DMS79 (cell line): ENCODE data around the gene HAPSTR1.

Experiments
- DNase-seq: peaks from one replicate; lab custom pipeline; 2025; lab: John Stamatoyannopoulos, UW

HAPSTR1 gene

DNA sequence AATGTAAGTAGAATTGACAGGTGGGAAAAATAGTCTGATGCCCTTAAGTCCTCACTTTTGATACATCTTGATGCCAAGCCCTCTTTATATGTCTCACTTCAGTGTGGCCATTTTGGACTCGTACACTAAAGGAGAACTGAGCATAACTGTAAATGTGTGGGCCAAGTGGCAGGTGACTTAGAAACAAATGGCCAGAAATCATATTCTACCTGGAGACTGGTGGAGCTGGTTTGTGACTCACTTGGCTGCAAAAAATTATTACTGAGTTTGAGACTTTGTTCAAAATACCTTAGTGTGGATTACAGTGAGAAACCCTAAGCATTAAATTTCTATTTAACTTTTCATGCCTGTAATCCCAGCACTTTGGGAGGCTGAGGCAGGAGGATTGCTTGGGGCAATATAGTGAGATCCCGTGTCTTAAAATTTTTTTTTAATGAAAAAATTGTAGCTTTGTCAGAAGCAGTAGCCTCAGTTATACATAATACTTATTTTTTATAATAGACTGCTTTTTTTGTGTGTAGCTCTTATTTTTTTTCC lies 5.0 kb downstream of the HAPSTR1 start:
- no peak for DNase-seq

DNA sequence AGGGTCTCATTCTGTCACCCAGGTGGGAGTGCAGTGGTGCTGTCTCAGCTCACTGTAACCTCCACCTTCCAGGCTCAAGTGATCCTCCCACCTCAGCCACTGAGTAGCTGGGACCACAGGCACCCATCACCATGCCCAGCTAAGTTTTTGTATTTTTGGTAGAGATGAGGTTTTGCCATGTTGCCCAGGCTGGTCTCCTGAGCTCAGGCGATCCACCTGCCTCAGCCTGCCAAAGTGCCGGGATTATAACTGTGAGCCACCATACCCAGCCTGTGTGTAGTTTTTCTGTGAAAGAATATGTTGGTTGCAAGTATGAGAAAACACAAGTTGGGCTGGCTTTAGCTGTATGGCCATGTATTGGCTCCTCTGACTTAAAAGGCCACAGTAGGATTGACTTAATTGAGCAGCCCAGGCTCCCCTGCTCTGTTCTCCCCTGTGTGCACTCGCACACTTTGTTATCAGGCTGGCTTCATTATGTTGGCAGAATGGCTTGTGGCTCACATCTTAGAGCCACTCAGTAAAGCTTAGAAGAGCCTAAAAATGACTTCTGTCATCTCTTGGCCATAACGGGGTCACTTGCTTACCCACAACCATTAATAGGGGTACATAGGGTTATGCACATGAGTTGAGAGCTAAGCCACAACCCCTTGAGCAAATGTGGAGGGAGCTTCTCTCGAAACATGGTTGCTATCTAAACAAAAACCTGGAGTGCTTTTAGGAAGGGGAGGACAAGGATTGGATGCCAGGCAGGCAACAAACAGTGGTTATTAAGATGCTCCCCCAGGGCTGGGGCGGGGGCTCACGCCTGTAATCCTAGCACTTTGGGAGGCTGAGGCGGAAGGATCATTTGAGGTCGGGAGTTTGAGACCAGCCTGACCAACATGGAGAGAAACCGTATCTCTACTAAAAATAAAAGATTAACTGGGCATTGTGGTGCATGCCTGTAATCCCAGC lies 6.1 kb downstream of the HAPSTR1 start:
- no peak for DNase-seq

DNA sequence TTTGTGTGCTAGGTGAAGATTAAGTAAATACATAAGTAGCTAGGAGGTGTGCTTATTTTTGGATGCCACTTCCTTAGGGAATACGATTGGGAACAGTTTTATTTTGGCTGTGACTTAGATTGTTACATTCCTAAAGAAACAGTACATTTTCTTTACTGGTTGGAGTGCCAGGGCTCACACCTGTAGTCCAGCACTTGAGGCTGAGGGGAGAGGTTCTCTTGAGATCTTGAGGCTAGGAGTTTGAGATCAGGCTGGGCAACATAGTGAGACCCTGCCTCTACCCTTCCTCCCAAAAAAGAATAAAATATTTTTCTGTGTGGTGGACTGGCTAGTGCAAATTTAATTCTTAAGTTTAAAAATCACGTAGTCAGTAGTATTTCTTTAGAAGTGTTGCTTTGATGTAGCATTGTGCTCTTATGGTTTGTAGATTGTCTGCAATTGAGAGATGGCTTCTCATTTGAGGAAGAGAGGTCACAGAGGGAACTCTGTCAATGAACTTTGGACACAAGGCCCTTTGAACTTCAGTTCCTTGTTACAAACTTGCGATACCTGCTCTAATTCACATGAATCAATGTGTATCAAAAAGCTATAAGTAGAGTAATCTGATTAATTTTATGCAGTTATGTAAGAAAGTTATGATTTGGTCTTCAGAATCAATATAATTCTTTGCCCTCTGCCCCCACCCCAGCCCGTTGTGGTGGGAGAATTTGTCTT lies 7.1 kb downstream of the HAPSTR1 start:
- no peak for DNase-seq

DNA sequence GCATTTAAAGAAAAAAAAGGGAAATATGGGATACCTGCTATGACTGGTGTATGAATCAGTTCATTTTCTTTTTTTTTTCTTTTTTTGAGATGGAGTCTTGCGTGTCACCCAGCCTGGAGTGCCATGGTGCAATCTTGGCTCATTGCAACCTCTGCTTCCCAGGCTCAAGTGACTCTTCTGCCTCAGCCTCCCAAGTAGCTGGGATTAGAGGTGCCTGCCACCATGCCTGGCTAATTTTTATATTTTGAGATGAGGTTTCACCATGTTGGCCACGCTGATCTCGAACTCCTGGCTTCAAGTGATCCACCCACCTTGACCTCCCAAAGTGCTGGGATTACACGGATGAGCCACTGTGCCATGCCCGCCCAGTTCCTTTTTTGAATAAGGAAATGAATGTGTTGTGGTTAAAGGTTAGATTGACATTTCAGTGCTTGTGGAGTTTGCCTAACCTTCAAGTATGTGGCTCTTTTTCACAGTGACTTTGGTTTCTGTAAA lies 7.7 kb downstream of the HAPSTR1 start:
- DNase-seq = no peak

GRCh38 chr16:9102379-9102778 lies 10.9 kb downstream of the HAPSTR1 start:
- DNase-seq = no peak

DNA sequence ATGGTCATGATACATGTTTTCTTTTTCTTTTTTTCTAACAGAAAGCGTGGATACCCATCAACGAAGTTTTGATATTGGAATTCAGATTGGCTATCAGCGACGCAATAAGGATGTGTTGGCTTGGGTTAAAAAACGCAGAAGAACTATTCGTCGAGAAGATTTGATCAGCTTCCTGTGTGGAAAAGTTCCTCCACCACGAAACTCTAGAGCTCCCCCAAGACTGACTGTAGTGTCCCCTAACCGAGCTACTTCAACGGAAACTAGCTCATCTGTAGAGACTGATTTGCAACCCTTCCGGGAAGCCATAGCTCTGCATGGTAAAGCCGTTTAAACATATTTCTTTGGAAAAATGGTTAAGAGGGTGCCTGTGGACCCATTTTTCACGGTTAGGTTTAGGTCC lies 11.5 kb downstream of the HAPSTR1 start:
- DNase-seq = no peak

- no peak for DNase-seq
Measured at GRCh38 chr16:9103546-9103945, 12.1 kb downstream of the HAPSTR1 start.

DNA sequence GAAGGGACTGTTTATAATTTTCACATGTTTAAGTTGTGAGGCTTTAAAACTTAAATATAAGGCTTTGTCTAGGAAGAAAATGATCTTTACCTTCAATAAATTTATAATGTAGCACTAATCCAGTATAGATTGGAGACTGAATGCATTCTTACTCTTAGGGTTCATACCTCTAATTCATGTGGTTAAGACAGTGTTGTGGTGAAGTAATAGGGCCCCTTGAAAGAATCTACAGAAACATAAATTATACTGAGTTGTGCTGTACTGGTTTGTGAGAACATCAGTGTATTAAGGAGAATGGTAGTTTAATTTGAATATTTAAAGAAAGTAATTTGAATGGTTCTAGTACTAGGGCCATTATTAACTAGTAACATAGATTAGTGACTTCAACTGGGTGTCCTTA lies 13.7 kb downstream of the HAPSTR1 start:
- no peak for DNase-seq

GRCh38 chr16:9107025-9107970 lies 15.9 kb downstream of the HAPSTR1 start:
- DNase-seq = no peak

GRCh38 chr16:9109255-9109654 lies 17.8 kb downstream of the HAPSTR1 start:
- no peak for DNase-seq

DNA sequence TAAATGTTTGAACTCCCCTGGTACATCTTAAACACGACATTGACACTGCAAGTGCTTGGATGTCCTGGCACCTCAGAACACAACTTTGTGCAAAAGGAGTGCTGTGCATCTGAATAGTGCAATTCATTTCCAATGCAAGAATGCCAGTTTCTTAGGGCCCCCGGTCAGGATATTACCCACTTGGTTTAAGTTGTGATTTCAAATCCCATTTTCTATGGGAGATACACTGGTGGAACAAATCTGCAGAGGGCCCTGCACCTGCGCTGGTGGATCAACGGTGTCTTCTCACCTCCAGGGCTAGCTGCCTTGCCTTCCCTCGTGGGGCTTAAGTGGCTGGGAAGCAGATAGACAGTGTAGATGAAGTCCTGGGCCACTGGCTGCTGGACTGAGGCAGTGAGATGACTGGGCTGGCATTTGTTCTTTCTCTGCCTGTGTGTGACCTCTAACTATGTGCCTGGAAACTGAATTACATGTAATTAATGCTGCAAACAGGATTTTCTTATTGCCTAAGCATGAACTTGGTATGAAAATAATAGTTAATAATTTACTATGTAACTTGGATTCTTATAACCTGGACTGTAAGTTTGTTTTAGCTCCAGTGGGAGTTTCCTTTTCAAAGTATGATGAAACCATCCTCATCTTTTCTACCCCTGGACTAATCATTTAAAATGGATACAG lies 20.9 kb downstream of the HAPSTR1 start:
- no peak for DNase-seq

GRCh38 chr16:9112844-9113186 lies 21.4 kb downstream of the HAPSTR1 start:
- no peak for DNase-seq

DNA sequence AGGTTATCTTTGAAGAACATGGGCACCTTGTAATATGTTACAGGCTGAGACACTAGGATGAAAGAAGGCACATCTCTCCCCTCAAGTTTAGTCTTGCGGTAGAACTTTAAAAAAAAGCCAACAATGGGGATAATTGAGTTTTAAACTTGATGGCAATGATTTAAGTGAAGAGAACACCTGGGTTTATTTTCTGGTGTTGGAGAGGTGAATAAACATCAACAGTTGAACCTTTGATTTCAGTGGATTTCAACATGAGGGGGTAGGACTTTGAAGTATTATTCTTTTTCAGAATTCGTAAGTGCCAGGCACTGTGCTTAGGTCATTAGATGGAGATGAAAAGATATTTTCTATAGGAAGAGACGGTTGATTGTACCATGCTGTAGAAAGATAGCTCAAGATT lies 22.3 kb downstream of the HAPSTR1 start:
- DNase-seq = no peak

GRCh38 chr16:9114112-9114511 lies 22.7 kb downstream of the HAPSTR1 start:
- no peak for DNase-seq

- no peak for DNase-seq
Measured at GRCh38 chr16:9114842-9115241, 23.4 kb downstream of the HAPSTR1 start.

DNA sequence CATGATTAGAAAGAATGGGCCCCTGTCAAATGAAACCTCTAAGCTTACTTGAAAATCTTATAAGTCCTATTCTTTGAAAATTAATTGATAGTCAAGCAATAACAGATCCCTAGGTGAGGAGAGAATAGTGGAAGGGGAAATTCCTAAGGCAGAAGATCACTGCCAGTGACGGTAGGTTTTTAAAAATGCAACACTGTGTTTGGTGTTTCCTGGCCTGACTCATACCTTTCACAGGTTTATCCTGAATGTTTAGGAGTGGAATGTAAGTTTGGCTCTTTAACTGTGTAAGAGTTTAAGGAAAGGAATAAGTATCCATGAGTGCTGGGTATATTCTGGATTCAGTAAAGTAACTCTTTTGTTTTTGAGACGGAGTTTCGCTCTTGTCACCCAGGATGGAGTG lies 23.8 kb downstream of the HAPSTR1 start:
- DNase-seq = no peak

DNA sequence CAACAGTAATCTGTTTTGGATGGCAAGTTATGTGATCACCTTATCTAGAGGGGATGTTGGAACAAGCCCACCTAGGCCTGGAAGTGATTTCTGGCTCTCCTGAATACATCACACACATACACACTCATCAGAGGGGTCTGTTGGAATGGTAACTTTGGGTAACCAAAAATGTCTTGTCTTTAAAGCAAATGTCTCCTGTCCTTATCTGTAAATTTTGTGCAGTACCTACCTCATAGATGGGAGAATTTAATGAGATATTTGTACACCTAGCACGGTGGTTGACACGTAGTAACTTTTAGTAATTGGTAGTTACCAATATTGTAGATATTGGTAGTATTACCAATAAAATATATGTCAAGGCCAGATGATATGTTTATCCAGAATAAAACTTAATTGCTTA lies 24.7 kb downstream of the HAPSTR1 start:
- DNase-seq = no peak

DNA sequence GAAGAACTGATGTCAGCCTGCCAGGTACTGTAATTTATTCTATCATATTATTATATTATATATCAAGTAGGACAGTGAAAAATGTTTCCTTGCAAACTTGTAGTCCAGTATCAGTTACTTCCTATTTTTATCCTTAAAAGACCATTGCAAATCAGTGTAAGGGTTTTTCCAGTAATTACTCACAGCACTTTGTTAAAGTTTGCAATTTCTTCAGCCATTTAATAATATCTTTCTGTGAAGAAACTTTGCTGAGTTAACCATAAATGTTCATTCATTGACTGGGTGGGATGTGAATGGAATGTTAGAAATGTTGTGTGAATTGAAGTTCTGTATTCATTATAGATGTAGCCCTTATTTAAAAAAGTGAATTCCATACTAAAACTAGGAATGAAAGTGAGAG lies 26.7 kb downstream of the HAPSTR1 start:
- no peak for DNase-seq

DNA sequence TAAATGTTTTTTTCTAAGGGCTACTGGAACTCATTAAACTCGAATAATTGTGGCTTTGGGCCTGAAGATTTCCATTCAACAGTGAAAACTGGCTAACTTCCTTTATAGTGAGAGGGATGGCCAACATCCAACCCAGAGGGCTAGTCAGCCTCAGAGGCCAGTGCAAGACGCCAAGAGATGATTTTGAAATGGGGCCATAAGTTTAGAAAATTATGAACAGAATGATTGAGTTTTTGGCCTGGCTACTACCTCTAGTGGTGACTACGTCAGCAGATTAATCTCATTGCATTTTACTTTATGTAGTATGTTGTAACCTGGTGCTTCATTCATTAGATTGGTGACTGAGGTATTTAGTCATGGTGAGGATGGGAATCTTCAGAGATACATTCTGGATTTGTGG lies 28.4 kb downstream of the HAPSTR1 start:
- DNase-seq = no peak

DNA sequence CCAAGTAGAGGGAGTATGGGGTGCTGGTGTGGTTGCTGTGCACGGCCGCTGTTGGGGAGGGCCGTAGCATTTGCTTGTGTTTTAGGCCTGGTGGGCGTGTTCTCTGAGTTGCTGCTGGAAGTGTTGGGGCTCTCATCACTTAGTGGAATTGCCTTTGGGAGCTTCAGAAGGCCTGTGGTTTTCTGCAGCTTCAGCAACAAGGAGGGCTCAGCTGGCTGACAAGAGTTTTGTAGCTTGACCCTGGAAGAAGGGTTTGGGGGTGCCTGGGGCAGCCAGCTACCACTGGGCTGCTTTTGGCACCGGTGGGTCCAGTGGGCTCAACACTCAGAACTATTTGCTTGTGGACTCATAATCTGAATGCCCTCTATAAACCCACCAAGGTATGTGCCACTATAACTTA lies 30.9 kb downstream of the HAPSTR1 start:
- no peak for DNase-seq

DNA sequence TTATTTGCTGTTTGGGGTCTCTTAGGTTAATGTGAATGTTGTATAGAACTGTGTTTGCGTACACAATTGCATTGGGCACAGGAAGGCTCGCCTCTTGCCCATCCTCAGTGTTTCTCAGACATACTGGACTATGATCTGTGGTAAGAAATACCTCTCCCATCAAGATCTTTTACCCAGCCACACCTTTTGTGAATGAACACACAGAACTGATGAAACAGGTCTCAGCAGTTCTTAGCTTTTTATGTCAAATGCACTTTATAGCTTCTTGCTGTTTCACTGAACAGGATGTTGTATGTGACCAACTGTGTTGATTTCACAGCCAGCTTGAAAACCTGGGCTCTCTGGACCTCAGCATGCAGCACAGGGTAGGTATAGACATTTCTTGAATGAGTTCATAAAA lies 31.5 kb downstream of the HAPSTR1 start:
- DNase-seq = no peak
